Inferior parietal cortex (tissue), 1 donor: ENCODE data around the gene DNAJC17.

Experiments used
- DNase-seq: peaks from one replicate; pipeline ENCODE4 v3.0.0-alpha.2; 2016; ENCODE audit errors: extremely low spot score

DNAJC17 gene

DNA sequence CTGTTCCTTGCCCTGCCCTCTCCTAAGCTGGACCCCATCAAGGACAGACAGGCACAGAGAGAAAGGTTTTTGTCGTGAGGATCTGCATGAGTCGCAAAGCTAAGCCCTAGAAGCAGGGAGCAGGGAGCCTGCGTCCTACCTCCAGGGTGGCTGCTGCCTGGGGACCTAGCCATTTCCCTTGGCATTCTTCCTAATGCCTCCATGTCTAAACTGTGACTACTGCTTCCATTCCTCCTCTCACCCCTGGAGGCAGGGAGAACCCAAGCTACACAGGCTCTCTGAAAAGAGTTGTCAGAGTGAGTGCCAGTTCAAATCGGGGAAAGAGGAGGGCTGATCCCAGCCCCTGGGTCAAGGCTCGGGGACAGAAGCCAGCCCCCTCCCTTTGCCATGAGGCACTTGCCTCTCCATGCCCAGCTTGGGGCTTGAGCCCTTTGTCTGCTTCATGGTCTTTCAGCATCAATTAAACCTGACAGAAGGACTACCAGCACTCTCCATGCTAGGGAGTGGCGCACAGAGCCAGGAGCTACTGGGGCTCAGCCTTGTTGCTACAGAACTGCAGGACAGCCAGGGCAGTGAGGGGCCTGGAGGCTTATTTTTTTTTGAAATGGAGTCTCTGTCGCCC lies 41.0 kb downstream of the DNAJC17 start:
- no peak for DNase-seq

- DNase-seq = peak; percentile 25
These were observed 42.6 kb downstream of the DNAJC17 start for GRCh38 chr15:40764629-40765103.

DNA sequence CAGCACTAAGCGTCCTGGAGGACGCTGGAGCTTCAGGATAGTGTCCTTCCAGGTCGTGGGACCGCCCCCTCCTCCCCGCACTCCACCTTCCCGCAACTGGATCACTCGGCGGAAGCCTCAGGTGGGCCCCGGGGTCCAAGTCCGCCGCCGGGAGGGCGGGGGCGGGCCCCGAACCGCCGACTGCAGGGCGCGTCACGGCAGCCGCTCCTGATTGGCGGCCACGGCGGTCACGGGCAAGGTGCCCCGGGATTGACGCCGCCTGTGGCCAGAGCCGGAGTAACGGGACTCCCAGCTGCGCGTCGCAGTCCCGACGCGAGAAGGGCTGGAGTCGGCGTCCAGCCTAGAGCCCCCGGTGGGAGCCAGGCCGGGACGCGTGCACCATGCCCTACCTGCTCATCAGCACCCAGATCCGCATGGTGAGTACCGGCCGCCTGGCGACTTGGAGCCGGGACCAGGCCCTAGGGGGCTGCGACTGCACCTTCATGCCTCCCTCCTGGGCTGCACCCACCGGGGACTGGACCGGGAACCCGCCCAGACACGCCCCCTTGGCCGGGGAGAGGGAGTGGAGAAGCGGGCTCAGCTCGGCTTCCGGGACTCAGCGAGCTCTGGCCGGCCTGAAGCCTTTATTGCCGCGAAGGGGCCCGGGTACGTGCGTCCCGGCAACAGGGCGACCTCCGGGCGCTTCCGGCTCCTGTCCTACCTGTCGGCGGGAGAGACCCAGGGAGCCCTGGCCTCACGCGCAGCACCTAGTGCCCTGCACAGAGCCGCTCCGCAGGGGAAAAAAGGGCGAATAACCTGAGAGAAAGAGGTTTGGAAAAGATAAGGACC lies 43.3 kb downstream of the DNAJC17 start, which contains the start of gene GCHFR:
Gene GCHFR, plus strand, starts transcription at position 268 of the 828 bp plus-strand sequence. Its CDS starts 113 bp downstream, at position 381.
- DNase-seq = peak; percentile 55

GRCh38 chr15:40762919-40763800 lies 44.1 kb downstream of the DNAJC17 start:
- DNase-seq = peak; percentile 42

GRCh38 chr15:40759961-40760360 lies 47.3 kb downstream of the DNAJC17 start:
- no peak for DNase-seq

GRCh38 chr15:40756938-40757337 lies 50.3 kb downstream of the DNAJC17 start:
- no peak for DNase-seq

DNA sequence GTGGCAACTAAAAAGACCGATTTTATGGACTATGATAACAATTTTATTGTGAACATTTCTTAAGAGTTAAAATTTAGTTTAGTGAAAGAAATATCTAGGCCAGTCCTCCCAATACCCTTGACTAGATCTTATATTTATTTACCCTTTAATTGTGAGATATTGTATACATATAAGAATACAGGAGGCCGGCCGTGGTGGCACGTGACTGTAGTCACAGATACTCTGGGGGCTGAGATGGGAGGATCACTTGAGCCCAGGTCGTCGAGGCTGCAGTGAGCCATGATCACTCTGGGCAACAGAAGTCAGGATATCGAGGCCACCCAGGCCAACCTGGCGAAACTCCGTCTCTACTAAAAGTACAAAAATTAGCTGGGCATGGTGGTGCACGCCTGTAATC lies 51.5 kb downstream of the DNAJC17 start:
- DNase-seq = no peak

DNA sequence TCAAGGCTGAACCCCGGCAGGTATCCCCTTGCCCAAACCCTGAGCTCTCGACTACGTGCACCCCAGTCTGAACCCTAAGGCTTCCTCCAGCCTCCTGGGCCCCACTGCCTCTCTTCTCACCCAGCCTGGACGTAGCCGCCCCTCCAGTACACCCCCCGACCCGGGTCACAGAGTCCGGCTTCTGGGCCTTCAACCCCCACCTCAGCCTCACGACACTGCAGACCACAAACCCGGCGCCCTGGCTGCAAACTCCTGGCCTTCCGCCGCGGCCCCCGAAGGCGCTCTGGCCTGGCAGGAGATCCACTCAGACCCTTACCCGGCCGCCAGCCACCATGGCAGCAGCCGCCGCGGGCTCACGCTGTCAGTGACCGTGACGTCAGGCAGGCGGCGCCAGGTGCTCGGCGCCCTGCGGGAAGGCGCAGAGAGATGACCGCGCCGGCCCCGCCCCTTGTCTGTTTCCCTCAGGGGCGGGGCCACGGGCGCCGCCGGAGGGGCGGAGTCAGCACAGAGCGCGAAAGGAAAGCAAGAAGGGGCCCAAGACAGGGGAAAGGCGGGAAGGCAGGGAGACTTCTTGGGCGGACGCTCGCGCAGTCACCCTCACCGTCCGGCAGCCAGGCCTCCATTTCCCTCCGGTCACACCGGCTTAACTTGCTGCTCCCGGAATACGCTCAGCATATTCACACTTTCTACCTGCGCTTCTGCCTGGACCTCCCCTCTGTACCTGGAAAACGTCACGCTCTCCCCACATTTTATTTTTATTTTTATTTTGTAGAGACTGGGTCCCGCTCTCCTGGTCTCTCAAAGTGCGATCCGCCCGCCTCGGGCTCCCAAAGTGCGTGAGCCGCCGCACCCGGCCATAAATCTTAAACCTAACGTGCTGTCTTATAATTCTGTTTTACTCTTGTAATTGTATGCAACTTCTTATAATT lies 52.1 kb downstream of the DNAJC17 start, which contains the start of gene RMDN3:
Gene RMDN3, minus strand, starts transcription at position 372 of the 929 bp plus-strand sequence. CDS start 471 bp downstream, outside the sequence.
- peak; percentile 93 for DNase-seq

DNA sequence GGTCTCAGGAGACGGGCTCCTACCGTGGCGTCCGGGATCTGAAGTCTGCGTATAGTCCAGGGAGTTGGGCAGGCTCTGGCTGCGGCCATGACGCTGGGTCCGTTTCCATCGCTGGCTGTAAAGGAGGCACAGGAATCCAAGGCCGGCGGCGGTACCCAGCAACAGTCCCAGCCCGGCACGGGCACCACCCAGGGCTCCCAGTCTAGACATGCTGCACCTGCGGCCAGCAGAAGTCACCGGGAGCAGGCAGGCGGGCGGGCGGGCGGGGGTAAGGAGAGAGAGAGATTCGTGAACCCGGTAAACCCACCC lies 52.7 kb downstream of the DNAJC17 start:
- no peak for DNase-seq

DNA sequence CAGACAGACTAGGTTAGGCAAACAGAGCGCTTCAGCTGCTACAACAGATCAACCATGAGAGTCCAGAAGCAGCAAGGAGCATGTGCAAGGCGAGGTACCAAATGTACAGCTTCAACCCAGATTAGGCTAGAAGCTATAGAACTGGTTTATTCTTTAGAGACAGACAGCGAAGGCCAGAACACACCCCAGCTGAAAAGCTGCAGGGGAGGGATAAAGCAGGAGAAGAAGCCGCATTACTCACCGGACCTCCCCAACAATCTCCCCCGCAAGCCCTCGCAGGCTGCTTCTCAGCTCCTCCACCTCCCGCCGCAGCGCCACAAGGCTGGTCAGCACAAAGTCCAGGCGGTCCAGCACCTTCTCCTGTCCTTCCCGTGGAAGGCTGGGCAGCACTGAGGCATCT lies 55.5 kb downstream of the DNAJC17 start:
- DNase-seq = no peak

DNA sequence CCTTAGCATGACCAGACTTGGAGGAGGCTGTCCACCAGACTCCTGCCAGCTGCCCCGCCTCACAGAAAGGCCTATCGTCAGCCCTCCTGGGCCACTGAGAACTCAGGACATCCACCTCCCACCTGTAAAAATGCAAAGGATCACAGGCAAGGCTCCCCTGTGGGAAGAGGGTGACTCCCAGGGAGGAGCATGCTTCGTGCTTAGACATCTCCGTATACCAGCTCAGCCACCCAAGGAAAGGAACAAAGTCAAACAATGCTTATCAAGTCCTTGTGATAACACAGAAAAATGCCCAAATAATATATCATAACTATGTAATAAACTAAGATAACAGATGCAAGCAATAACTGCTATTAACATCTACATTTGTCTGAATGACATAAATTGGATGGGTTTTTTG lies 56.4 kb downstream of the DNAJC17 start:
- DNase-seq = no peak

- DNase-seq = no peak
These were observed 58.1 kb downstream of the DNAJC17 start for GRCh38 chr15:40749151-40749630.

DNA sequence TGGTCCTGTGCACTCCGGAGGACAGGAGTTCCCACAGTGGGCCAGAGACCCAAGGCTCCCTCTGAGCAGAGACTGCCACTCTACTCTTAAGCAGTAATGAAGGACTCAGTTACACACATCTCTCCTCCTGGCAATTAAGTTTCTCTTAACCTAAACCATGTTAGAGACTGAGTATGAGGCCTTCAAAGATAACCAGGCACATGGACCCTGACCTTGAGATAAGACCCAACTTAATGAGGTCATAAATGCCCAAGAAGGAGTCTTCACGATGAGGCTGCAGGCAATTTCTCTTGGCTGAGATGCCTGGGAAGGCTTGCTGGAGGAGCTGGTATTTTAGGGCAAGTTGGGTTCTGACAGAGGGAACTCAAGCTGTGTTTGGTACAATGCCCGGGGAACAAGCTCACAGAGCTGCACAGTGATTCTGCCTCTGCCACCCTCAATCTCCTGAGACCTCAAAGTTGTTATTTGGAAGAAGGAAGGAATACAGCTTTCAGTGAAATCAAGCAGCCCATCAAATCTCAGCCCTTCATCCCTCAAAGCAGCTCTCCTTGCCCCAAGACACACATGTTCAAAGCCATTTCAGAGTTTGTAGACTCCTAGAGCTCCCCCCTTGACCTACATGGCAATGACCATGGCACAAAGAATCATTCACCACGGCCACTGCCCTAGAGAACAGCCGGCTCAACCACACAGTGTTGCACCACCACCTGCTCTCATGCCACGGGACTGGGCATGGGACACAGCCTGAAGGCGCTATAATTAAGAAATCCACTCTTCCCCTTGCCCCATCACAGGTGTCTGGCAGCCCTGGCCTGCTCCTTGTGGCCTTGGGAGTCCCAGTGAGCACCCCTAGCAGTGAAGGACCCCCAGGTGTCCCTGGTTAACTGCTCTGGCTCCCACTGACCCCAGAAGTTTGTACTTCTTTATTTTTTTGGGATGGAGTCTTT lies 59.3 kb downstream of the DNAJC17 start:
- no peak for DNase-seq

- DNase-seq = no peak
These were observed 60.3 kb downstream of the DNAJC17 start for GRCh38 chr15:40746916-40747418.

- no peak for DNase-seq
These were observed 62.5 kb downstream of the DNAJC17 start for GRCh38 chr15:40744815-40745152.

DNA sequence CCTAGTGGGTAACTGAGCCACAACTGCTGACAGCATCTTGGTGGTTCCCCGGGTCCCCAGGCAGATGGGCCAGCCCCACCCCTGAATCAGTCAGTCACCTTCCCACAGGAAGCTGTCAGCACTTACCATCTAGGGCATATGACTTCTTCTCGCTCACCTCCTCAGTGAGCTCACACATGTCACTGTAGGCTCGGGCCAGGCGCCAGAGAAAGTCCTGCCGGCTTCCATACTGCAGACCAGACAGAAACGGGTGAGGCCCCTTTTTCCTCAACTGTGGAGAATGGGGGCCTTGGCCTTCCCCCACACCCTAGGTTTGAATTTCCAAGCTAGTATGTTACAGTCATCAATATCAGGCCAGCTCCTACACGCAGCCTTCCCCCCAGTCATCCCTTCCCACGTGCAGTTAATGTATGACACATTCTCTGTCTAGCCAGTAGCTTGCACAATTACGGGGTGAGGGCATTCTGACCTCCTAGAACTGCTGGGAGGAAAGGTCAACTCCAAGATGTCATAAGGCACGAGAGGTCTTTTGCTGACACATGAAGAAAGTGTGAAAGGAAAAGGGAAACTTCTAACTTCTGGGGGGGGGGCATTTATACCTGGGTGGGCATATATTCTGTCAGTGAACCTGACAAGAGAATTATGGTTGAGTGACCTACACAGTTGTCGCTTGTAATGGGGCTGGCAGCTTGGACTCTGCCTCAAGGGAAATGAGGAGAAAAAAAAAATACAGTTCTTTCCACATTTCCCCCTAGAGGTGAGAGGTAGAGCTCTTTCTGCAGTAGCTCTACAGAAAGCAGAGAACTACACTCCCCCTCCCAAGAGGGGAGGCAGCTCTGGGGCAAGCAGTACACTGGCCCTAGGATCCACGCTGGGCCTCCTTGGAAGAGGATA lies 63.1 kb downstream of the DNAJC17 start:
- no peak for DNase-seq

GRCh38 chr15:40743485-40743901 lies 63.8 kb downstream of the DNAJC17 start:
- no peak for DNase-seq

DNA sequence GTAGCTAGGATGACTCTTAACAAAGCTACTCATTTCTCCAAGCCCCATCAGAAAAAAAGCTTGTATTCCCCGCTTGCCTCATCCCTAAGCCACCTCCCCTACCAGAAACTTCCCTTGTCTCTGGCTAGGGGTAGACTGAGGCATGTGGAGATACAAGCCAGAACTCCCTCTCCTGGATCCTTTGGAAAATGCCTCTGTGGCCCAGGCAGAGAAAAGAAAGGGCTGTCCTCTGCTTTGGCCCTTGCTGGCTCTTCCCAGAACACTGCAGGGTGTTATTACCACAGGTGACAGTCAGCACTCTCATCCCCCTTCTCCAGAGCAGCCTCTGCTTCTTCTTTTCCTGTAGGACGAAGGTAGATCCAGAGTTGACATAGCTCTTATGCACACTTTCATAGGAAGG lies 67.4 kb downstream of the DNAJC17 start:
- DNase-seq = no peak

DNA sequence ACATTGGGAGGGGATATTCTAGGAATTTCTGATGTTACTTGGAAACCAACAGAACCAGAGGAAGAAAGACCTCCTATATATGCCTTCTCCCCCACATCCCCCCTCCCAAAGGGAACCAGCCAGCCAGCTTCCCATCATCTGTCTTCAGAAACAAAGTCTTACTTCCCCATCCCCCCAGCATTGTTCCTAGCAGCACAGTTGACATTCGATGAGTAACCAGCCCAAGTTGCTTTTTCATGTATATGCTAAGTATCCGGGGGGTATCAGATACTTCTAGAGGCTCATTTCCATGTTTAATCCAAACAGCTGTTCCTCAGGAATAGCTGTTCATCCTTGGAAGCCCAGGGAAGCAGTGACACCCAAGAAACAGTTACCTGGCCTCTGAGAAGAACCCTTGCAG lies 68.2 kb downstream of the DNAJC17 start:
- DNase-seq = no peak
